Measurements from ENCODE around the gene TMEM31. TPM values are rescaled to one million over a fixed set of nuclear protein-coding genes. Genes with fewer than 3 reads are reported as not detected.
A peak's percentile ranks its signal among the peaks of the same experiment; 100 is the strongest.

TMEM31 gene, protein sequence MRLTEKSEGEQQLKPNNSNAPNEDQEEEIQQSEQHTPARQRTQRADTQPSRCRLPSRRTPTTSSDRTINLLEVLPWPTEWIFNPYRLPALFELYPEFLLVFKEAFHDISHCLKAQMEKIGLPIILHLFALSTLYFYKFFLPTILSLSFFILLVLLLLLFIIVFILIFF
- not detected in 2 replicates for total RNA-seq

DNA sequence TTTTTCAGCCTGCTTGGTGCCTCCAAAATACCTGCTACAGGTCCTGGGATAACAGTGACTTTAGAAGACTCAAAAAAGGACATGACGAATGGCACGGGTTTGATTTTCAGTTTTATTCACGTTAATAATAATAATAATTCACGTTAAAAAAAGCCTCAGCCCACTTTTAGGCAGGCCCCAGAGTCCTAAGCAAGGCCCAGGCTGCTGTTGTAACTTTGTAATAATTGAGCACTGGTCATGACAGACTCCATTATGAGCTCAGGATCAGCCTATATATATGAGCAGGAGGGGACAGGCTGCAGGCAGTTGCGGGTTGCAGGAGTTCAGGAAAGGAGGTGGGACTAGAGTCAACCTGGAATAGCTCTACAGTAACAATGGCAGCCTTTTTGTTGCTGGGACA is at the start of gene TMEM31:
TSS of gene TMEM31 (plus strand) at position 301 of the 400 bp plus-strand sequence. CDS start 1,350 bp downstream, outside the sequence.
- Mint-ChIP-seq H3K27ac (no peak within 1 kb of the TSS), H3K9me3 (no peaks in the 10 kb centered on the region), H3K27me3 (ENCODE audit: insufficient read depth) (peaks cover 7% of the 10 kb centered on the region), H3K4me3 (no peak within 1 kb of the TSS), H3K4me1 (ENCODE audit: low read depth) (no peaks in the 10 kb centered on the region), H3K36me3 (ENCODE audit: low read depth) (no peaks in the 10 kb centered on the region)
- no peak for DNase-seq (ENCODE audit: low spot score)
- intact Hi-C loops (cut with micrococcal nuclease), result loop anchor here (1.0 kb wide), 2 partner anchors 107 to 177 kb away; no protein-coding TSS in a partner anchor

DNA sequence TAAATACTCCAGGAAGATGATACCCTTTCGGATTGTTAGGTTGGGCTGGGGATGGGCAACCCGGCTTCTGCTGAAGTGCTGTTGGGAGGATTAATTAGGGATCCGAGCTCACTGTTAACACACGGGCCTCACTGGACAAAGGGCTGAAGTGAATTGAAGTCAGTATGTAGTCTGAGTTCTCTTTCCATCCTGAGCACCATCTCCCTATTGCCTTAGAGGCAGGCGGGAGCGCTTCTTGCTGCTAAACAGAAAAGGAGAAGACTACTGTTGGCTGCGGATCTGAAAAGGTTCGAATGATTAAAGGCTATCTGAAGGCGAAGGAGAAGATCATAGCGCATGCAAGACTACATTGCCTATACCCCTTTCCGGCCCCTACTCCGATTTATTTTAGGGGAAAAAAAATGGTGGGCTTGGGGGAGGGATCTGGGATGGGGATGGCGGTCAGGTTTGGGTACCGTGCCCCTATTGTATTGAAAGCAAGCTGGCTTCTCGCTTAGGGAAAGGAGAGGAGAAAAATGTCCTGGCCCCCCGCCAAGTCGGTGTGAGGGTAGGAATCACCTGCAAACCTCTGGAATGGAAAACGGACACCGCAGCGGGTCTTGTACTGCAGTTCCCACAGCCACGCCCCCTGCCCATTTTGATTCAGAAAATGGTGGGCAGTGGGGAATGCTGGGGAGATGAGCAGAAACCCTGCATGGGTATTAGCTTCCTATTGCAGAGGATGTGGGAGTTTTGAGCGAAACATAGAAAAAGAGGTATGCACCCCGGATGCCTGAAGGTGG is 46.5 kb upstream of the TMEM31 start:
- Mint-ChIP-seq H3K4me3 (no peak overlapping the region), H3K9me3 (no peaks in the 10 kb centered on the region), H3K36me3 (ENCODE audit: low read depth) (no peaks in the 10 kb centered on the region), H3K27ac (no peak overlapping the region), H3K4me1 (ENCODE audit: low read depth) (no peaks in the 10 kb centered on the region), H3K27me3 (ENCODE audit: insufficient read depth) (peaks cover 10% of the 10 kb centered on the region)
- no peak for DNase-seq (ENCODE audit: low spot score)
- intact Hi-C loops (cut with micrococcal nuclease), result no loop called here

DNA sequence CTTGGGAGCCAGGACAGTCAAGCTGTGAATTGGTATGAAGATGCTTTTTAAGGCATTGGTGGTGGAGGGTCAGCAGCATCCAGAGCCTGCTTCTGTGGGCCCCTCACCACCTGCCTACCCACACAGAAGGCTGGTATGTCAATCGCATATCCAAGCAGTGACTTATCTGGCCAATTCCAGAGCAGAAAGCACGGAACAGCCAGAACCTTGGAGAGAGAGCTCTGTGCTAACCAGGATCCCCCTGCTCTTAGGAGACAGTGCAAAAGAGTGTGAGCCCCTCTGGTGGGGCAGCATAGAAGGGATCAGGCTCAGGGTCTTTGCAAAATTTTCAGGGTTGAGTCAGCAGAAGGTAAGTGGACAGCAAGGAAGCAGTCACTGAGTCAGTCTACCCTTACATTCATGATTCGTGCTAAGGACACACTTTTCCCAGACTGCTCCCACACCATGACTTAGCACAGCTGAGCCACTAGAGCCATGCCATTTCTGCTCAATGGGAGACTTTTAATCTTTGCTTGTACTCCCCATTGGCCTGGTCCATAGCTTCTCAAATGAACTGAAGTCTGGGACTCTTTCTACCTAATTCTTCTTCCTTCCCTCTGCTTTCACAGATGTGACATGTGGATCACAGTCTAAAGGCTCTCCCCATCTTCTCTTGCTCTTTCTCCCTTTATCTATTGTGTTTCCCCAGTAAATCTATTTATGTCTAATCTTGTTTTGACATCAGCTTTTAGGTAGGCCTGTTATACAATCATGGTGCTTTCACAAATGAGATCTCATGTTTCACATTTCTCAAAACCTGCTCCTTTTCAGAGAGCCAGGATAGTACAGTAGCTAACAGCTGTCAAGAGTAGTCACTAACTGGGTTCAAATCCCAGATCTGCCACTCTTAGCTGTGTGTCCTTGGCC is 44.3 kb upstream of the TMEM31 start:
- Mint-ChIP-seq H3K36me3 (ENCODE audit: low read depth) (no peaks in the 10 kb centered on the region), H3K27me3 (ENCODE audit: insufficient read depth) (peaks cover 10% of the 10 kb centered on the region), H3K27ac (no peak overlapping the region), H3K9me3 (no peaks in the 10 kb centered on the region), H3K4me3 (no peak overlapping the region), H3K4me1 (ENCODE audit: low read depth) (no peaks in the 10 kb centered on the region)
- DNase-seq (ENCODE audit: low spot score), result no peak
- intact Hi-C loops (cut with micrococcal nuclease), result no loop called here

DNA sequence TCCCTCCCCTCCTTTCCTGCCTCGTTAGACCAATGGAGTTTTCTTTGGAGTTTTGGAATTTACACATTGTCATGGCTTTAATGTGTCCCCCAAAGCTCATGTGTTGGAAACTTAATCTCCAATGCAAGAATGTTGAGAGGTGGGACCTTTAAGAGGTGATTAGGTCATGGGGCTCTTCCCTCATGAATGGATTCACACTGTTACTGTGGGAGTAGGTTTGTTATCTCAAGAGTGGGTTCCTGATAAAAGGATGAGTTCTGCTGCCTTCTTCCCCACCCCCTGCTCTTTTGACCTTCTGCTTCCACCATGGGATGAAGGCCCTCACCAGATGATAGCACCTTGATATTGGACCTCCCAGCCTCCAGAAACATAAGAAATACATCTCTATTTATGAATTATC is 41.0 kb upstream of the TMEM31 start:
- Mint-ChIP-seq H3K9me3 (no peaks in the 10 kb centered on the region), H3K27me3 (ENCODE audit: insufficient read depth) (peaks cover 3% of the 10 kb centered on the region), H3K36me3 (ENCODE audit: low read depth) (no peaks in the 10 kb centered on the region), H3K27ac (no peak overlapping the region), H3K4me3 (no peak overlapping the region), H3K4me1 (ENCODE audit: low read depth) (no peaks in the 10 kb centered on the region)
- DNase-seq (ENCODE audit: low spot score), result no peak
- intact Hi-C loops (cut with micrococcal nuclease), result no loop called here

DNA sequence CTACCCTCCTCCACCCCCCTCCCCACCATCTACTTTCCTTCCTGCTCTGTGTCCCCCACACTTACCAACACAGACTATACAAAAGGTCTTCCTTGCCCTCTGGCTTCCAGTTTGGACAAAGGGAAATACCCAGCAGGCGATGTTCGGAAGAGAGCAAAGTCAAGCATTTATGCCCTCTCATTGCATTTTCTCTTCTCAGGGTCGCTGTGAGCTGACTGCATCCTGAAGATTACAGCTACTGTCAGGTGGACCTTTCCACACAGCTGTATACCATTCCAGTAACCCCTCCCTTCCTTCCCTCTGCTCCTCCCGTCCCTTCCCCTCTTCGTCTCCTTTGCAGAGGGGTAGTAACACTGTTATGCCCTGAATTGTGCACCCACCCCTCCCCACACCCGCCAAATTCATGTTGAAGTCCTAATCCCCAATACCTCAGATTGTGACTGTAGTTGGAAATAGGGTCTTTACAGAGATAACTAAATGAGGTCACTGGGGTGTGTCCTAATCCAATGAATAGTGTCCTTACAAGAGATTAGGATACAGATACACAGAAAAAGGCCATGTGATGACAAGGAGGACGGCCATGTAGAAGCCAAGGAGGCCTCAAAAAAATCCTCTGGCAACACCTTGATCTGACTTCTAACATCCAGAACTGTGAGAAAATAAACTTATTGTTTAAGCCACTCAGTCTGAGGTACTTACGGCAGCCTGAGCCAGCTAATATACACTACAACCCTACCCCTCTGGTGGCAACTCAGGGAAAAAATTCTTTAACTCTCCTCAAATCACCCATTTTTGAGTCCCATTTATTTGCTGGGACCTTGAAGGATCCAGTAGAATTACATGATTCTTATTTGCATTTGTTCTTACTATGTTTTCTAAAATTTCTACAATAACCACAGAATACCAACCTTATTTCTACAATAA is 35.9 kb upstream of the TMEM31 start:
- DNase-seq (ENCODE audit: low spot score), result no peak
- no peaks in the 10 kb centered on the region for H3K9me3 Mint-ChIP-seq
- H3K36me3 Mint-ChIP-seq (ENCODE audit: low read depth), result peaks cover 16% of the 10 kb centered on the region
- intact Hi-C loops (cut with micrococcal nuclease), result no loop called here
- H3K27me3 Mint-ChIP-seq (ENCODE audit: insufficient read depth), result no peaks in the 10 kb centered on the region
- no peaks in the 10 kb centered on the region for H3K4me1 Mint-ChIP-seq (ENCODE audit: low read depth)
- no peak overlapping the region for H3K4me3 Mint-ChIP-seq
- no peak overlapping the region for H3K27ac Mint-ChIP-seq

DNA sequence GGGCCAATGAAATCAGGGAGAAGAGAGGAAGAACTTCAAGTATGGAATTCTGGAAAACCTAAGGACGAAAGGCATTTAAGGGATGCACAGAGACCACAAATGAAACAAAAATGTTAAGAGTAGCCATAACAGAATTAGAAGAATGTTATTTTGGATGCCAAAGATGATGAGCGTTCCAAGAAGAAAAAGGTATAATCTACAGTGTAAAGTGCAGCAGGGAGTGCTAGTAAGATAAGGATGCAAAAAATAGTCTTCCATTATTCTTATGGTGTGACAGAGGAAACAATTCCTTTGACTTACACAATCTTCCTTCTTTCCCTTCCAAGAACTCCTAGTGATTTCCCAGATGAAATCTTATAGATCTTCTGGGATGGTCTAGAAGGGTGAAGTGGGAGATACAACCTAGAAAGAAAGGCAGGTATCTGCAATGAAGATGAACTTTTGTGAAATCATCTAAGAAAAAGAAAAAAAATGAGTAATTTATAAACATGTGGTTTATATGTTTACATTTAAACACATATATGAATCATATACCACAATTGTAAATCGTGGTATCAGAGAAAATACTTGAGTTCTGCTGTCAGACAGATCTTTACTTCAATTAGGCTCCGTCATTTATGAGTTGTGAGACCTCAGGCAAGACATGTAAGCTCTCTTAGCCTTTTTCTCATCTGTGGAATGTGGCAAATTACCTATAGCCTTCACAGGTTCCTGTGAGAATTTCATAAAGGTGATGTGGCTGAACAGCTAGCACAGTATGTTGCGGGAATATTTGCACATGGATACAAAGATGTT is 32.3 kb upstream of the TMEM31 start:
- H3K4me1 Mint-ChIP-seq (ENCODE audit: low read depth), result no peaks in the 10 kb centered on the region
- no peaks in the 10 kb centered on the region for H3K9me3 Mint-ChIP-seq
- intact Hi-C loops (cut with micrococcal nuclease), result no loop called here
- H3K36me3 Mint-ChIP-seq (ENCODE audit: low read depth), result peaks cover 16% of the 10 kb centered on the region
- no peaks in the 10 kb centered on the region for H3K27me3 Mint-ChIP-seq (ENCODE audit: insufficient read depth)
- H3K4me3 Mint-ChIP-seq, result no peak overlapping the region
- H3K27ac Mint-ChIP-seq, result no peak overlapping the region
- no peak for DNase-seq (ENCODE audit: low spot score)

DNA sequence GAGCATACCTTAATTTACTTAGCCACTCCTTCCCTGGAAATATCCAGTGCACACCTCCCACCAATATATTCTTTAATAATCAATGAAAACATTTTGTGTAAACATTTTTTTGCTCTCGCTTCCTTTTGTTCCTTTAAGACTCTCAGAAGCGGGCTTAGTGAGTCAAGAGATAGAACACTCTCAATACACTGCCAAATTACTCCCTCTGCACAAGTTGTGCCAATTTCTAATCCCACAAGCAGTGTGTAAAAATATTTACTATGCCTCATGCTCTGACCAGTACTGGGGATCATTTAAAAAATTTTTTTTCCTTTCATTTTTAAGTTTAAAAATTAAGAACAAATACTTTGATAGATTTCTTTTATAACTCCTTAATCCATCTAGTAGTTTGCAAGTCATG is 29.3 kb upstream of the TMEM31 start:
- H3K4me3 Mint-ChIP-seq, result no peak overlapping the region
- DNase-seq (ENCODE audit: low spot score), result no peak
- peaks cover 11% of the 10 kb centered on the region for H3K4me1 Mint-ChIP-seq (ENCODE audit: low read depth)
- H3K9me3 Mint-ChIP-seq, result no peaks in the 10 kb centered on the region
- H3K27me3 Mint-ChIP-seq (ENCODE audit: insufficient read depth), result no peaks in the 10 kb centered on the region
- intact Hi-C loops (cut with micrococcal nuclease), result loop anchor here (5.0 kb wide), 2 partner anchors 54 to 486 kb away; partner anchors contain the start of genes FAM199X and TCEAL1
- H3K36me3 Mint-ChIP-seq (ENCODE audit: low read depth), result peaks cover 30% of the 10 kb centered on the region
- no peak overlapping the region for H3K27ac Mint-ChIP-seq

DNA sequence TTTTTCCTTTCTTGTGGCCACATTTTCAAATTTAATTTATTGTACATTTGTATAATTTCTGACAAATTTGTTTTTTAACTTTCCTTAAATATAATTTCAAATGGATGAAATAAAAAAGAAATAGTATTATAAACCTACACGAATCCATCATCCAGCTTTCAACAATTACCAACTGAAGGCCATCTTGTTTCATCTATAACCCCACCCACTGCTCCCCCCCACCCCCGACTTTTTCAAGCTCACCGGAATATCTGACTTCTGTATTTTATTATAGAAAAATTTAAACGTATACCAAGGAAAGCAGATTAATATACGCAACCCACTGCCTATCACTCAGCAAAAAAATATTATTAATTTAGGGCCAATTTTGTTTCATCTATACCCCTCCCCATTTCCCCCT is 25.3 kb upstream of the TMEM31 start:
- peak overlapping the region; percentile 90 for H3K4me3 Mint-ChIP-seq
- peak overlapping the region; percentile 90 for H3K27ac Mint-ChIP-seq

DNA sequence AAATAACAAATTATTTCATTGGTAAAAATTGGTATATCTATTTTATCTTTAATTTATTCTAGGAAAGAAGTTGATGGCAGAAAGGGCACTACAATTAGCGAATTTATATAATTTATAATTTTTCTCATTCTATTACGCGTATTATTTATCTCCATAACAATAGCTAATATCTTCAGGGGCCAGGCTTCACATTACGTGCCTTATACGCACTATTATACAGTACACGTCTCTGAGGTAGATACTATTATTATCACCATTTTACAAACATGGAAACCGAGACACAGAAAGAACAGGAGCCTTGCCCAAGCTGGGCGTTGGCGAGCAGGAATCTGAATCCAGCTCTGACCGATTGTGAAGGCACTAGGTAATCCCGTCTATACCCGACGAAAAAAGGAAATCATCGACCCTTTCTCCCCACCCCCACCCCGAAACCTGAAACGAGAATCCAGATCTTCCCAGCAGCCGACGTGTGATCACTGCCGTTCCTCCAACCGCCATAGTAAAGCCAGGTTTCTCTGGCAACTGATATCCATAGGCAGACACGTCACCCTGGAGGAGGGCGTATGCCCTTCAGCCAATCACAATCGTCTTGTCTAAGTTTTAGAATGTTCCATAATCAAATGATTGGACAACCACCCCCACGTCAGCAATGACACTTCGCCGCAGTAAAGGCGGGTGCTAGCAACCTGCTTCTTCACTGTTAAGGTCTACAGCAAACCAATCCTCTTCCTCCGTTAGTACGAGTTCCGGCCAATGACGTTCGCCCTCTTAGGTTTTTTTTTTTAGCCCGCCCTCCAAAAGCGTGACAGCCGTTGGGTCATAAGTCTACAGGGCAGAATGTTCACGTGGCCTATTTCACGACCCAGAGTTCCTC is 24.3 kb upstream of the TMEM31 start, which contains the start of gene MORF4L2:
TSS of gene MORF4L2 (minus strand) at position 501 of the 874 bp plus-strand sequence. CDS start 9,672 bp downstream, outside the sequence.
- Mint-ChIP-seq H3K4me3 (peak within 1 kb of the TSS; percentile 90), H3K36me3 (ENCODE audit: low read depth) (peaks cover 14% of the 10 kb centered on the region), H3K27me3 (ENCODE audit: insufficient read depth) (no peaks in the 10 kb centered on the region), H3K4me1 (ENCODE audit: low read depth) (peaks cover 11% of the 10 kb centered on the region), H3K9me3 (no peaks in the 10 kb centered on the region), H3K27ac (peak within 1 kb of the TSS; percentile 90)
- peak; percentile 85 for DNase-seq (ENCODE audit: low spot score)
- intact Hi-C loops (cut with micrococcal nuclease), result loop anchor here (1.0 to 2.0 kb wide), 3 partner anchors 120 to 233 kb away; no protein-coding TSS in a partner anchor

More for the DNA sequence above, 25.3 kb upstream of the TMEM31 start:
- Mint-ChIP-seq H3K27me3 (ENCODE audit: insufficient read depth) (no peaks in the 10 kb centered on the region), H3K9me3 (no peaks in the 10 kb centered on the region), H3K4me1 (ENCODE audit: low read depth) (peaks cover 11% of the 10 kb centered on the region), H3K36me3 (ENCODE audit: low read depth) (peaks cover 14% of the 10 kb centered on the region)
- intact Hi-C loops (cut with micrococcal nuclease), result no loop called here
- no peak for DNase-seq (ENCODE audit: low spot score)

DNA sequence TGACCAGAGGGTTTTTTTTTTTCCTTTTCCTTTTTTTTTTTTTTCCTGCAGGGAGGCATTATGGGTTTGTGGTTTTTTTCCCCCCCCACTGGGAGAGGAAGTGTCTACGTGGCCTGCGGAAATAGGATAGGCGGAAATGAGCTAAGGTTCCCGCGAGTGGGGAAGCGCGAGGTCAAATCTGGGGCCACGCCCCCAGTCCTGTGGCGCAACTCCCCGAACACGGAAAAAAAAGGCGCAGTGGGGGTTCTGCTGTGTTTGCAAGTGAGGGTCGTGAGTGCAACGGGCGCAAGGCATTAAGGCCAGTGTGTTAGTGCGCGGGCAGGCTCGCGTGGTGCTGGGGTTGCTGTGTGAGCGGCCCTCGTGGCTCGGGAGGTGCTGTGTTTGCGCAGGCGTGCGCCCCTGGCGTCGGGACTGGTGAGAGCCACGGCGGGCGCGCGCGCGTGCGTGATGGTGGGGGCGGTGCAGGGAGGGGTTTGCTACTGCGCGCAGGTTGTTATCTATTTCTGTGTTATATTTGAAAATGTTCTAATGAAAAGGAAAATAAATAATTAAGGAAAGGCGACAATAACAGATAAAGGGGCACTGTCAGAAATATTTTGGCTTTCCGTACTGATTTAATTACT is 23.5 kb upstream of the TMEM31 start:
- no peaks in the 10 kb centered on the region for H3K9me3 Mint-ChIP-seq
- H3K4me3 Mint-ChIP-seq, result no peak overlapping the region
- DNase-seq (ENCODE audit: low spot score), result peak; percentile 79
- peaks cover 14% of the 10 kb centered on the region for H3K36me3 Mint-ChIP-seq (ENCODE audit: low read depth)
- no peaks in the 10 kb centered on the region for H3K27me3 Mint-ChIP-seq (ENCODE audit: insufficient read depth)
- H3K27ac Mint-ChIP-seq, result no peak overlapping the region
- intact Hi-C loops (cut with micrococcal nuclease), result loop anchor here (1.0 to 2.0 kb wide), 2 partner anchors 120 to 133 kb away; no protein-coding TSS in a partner anchor
- H3K4me1 Mint-ChIP-seq (ENCODE audit: low read depth), result peaks cover 11% of the 10 kb centered on the region

Data from activated T-helper 1 cell treated with anti-CD3 and anti-CD28 coated beads, Interleukin-12 subunit alpha, Interleukin-12 subunit beta, Interleukin-2, Interleukin-4 antibody, amounts not matched to agents 30 ng/mL and 10 ng/mL and 1 ng/mL, durations not matched to agents 14 hours and 24 hours and 36 hours (primary cell).